GM12878 (cell line): Measurements from ENCODE around the gene BRCA1.

ENCODE experiments used
- CEBPB ChIP-seq, 2 experiments: fragments of 150-350 bp in 1 of 2; IDR thresholded peaks; 2 replicates each; pipeline ENCODE4 v1.6.1; 2012 to 2014; ENCODE audit warnings: low read depth in 2 of 2, low read length in 2 of 2, borderline replicate concordance in 1 of 2, inconsistent platforms in 1 of 2
- KDM1A ChIP-seq: fragments of 200-600 bp; sonication (generic); IDR thresholded peaks from 2 replicates; pipeline ENCODE4 v1.6.1; 2016; ENCODE audit warnings: borderline replicate concordance
- MYC ChIP-seq: IDR thresholded peaks from 2 replicates; pipeline ENCODE4 v1.6.1; 2011; ENCODE audit warnings: mild to moderate bottlenecking, low read length, moderate library complexity, inconsistent platforms; ENCODE audit not compliant: insufficient read depth, insufficient replicate concordance, insufficient read length, severe bottlenecking
- POLR2A ChIP-seq: IDR thresholded peaks from 2 replicates; pipeline ENCODE4 v1.6.1; 2011; ENCODE audit warnings: low read depth, mild to moderate bottlenecking, low read length
- POLR2AphosphoS5 ChIP-seq: IDR thresholded peaks from 2 replicates; pipeline ENCODE4 v1.6.1; 2011; ENCODE audit warnings: mild to moderate bottlenecking, low read length, inconsistent platforms
- TAF1 ChIP-seq: IDR thresholded peaks from 2 replicates; pipeline ENCODE4 v1.6.1; 2011; ENCODE audit warnings: mild to moderate bottlenecking, low read depth, low read length, borderline replicate concordance
- ZSCAN29 ChIP-seq: fragments of 450-650 bp; IDR thresholded peaks from 2 replicates; pipeline ENCODE4 v1.6.1; 2017; ENCODE audit warnings: mild to moderate bottlenecking, moderate library complexity

DNA sequence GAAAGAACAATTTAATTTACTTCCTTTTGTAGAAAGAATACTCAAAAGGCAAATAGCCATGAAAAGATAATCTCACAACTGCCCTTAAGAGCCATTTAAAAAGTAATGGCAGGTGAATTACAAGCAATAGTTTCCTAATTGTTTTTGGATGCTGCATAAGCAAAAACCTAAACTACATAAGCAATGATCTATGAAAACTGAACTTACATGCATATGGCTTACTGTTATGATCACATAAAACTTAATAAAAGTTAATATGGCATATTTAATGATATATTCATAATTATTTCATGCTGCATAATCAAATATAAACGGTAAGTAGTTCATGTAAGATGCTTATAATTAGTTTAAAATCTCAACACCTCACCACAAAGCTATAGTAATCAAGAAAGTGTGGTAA lies 18.6 kb downstream of the BRCA1 start:
- TF ChIP-seq POLR2AphosphoS5 (no peak), KDM1A (no peak), MYC (no peak), ZSCAN29 (no peak), TAF1 (no peak), CEBPB (IDR thresholded peaks at IDR 0.05; ENCODE audit: borderline replicate concordance in 1 of 2, low read depth in 2 of 2, low read length in 2 of 2) (no peak), POLR2A (no peak)
